Skeletal muscle satellite cell (primary cell): Measurements from ENCODE around the gene NLN.
A peak's percentile ranks its signal among the peaks of the same experiment; 100 is the strongest.
"Not testable (repeated sequence)": the region's sequence is repeated elsewhere in the genome, so short reads cannot be mapped to it uniquely, and the experiment has no call there.

ENCODE experiments used
- H3K27me3 ChIP-seq: 2 replicates; pipeline ENCODE4 v1.7.0; 2013; ENCODE audit warnings: low read length; ENCODE audit not compliant: control insufficient read depth, insufficient read depth
- H3K36me3 ChIP-seq: 2 replicates; pipeline ENCODE4 v1.7.0; 2013; ENCODE audit warnings: mild to moderate bottlenecking, control low read depth, low read length; ENCODE audit not compliant: insufficient read depth
- H3K4me1 ChIP-seq: 2 replicates; pipeline ENCODE4 v1.7.0; 2013; ENCODE audit warnings: low read length; ENCODE audit not compliant: control insufficient read depth, insufficient read depth
- H3K4me2 ChIP-seq: 2 replicates; pipeline ENCODE4 v1.7.0; 2013; ENCODE audit warnings: mild to moderate bottlenecking, low read length
- H3K4me3 ChIP-seq: 2 replicates; pipeline ENCODE4 v1.7.0; 2013; ENCODE audit warnings: low read length
- H3K9ac ChIP-seq: 2 replicates; pipeline ENCODE4 v1.7.0; 2013; ENCODE audit warnings: mild to moderate bottlenecking, low read depth, low read length, moderate library complexity
- H3K9me3 ChIP-seq: replicated peaks from 2 replicates; pipeline ENCODE4 v1.7.0; 2013; ENCODE audit warnings: mild to moderate bottlenecking, control low read depth, low read length

The NLN gene

GRCh38 chr5:65837139-65837538, 115.1 kb downstream of the NLN start:
- Histone ChIP-seq H3K4me3 (no peak overlapping the region), H3K4me2 (no peak overlapping the region), H3K36me3 (no peaks in the 10 kb centered on the region), H3K27me3 (no peaks in the 10 kb centered on the region), H3K4me1 (peaks cover 9% of the 10 kb centered on the region), H3K9ac (no peak overlapping the region), H3K9me3 (no peaks in the 10 kb centered on the region)

- not testable (repeated sequence) for H3K36me3 ChIP-seq, H3K9me3 ChIP-seq, H3K4me1 ChIP-seq, H3K27me3 ChIP-seq, H3K4me3 ChIP-seq, H3K9ac ChIP-seq, H3K4me2 ChIP-seq
These were observed 117.2 kb downstream of the NLN start for GRCh38 chr5:65839170-65839569.

- no peaks in the 10 kb centered on the region for H3K9me3 ChIP-seq
- no peaks in the 10 kb centered on the region for H3K27me3 ChIP-seq
- no peaks in the 10 kb centered on the region for H3K36me3 ChIP-seq
- H3K4me2 ChIP-seq = no peak overlapping the region
- peaks cover 9% of the 10 kb centered on the region for H3K4me1 ChIP-seq
- H3K9ac ChIP-seq = no peak overlapping the region
- no peak overlapping the region for H3K4me3 ChIP-seq
These were observed 118.1 kb downstream of the NLN start for GRCh38 chr5:65840071-65840470.

- H3K36me3 ChIP-seq = not testable (repeated sequence)
These were observed 122.8 kb downstream of the NLN start for GRCh38 chr5:65844763-65845162.

GRCh38 chr5:65846101-65846500, 124.1 kb downstream of the NLN start:
- Histone ChIP-seq H3K4me1 (no peaks in the 10 kb centered on the region), H3K4me3 (no peak overlapping the region), H3K9ac (no peak overlapping the region), H3K9me3 (no peaks in the 10 kb centered on the region), H3K4me2 (no peak overlapping the region), H3K27me3 (no peaks in the 10 kb centered on the region), H3K36me3 (no peaks in the 10 kb centered on the region)

More at GRCh38 chr5:65844763-65845162, 122.8 kb downstream of the NLN start:
- H3K9me3 ChIP-seq, H3K27me3 ChIP-seq, H3K4me1 ChIP-seq, H3K4me2 ChIP-seq, H3K9ac ChIP-seq, H3K4me3 ChIP-seq: not testable (repeated sequence)

- not testable (repeated sequence) for H3K36me3 ChIP-seq, H3K4me3 ChIP-seq, H3K27me3 ChIP-seq, H3K4me1 ChIP-seq, H3K4me2 ChIP-seq, H3K9me3 ChIP-seq, H3K9ac ChIP-seq
These were observed 125.0 kb downstream of the NLN start for GRCh38 chr5:65847019-65847418.

- not testable (repeated sequence) for H3K4me1 ChIP-seq, H3K9ac ChIP-seq, H3K9me3 ChIP-seq, H3K27me3 ChIP-seq, H3K4me3 ChIP-seq, H3K36me3 ChIP-seq, H3K4me2 ChIP-seq
These were observed 127.9 kb downstream of the NLN start for GRCh38 chr5:65849918-65850317.

GRCh38 chr5:65854925-65855324, 132.9 kb downstream of the NLN start:
- H3K4me3 ChIP-seq = no peak overlapping the region
- no peak overlapping the region for H3K9ac ChIP-seq
- H3K4me2 ChIP-seq = no peak overlapping the region
- H3K27me3 ChIP-seq = no peaks in the 10 kb centered on the region
- H3K9me3 ChIP-seq = no peaks in the 10 kb centered on the region
- H3K4me1 ChIP-seq = peaks cover 20% of the 10 kb centered on the region
- H3K36me3 ChIP-seq = no peaks in the 10 kb centered on the region

GRCh38 chr5:65855766-65856315, 133.8 kb downstream of the NLN start:
- Histone ChIP-seq H3K27me3 (no peaks in the 10 kb centered on the region), H3K4me3 (no peak overlapping the region), H3K9ac (no peak overlapping the region), H3K36me3 (no peaks in the 10 kb centered on the region), H3K4me2 (no peak overlapping the region), H3K9me3 (no peaks in the 10 kb centered on the region), H3K4me1 (peaks cover 30% of the 10 kb centered on the region)

GRCh38 chr5:65856520-65856919, 134.5 kb downstream of the NLN start:
- H3K4me1 ChIP-seq = peaks cover 36% of the 10 kb centered on the region
- no peaks in the 10 kb centered on the region for H3K27me3 ChIP-seq
- H3K9me3 ChIP-seq = no peaks in the 10 kb centered on the region
- H3K36me3 ChIP-seq = no peaks in the 10 kb centered on the region
- no peak overlapping the region for H3K4me2 ChIP-seq
- H3K9ac ChIP-seq = no peak overlapping the region
- H3K4me3 ChIP-seq = no peak overlapping the region

- H3K9me3 ChIP-seq = no peaks in the 10 kb centered on the region
- H3K27me3 ChIP-seq = no peaks in the 10 kb centered on the region
- H3K9ac ChIP-seq = no peak overlapping the region
- no peak overlapping the region for H3K4me3 ChIP-seq
- peaks cover 48% of the 10 kb centered on the region for H3K4me1 ChIP-seq
- H3K36me3 ChIP-seq = no peaks in the 10 kb centered on the region
- H3K4me2 ChIP-seq = no peak overlapping the region
These were observed 136.3 kb downstream of the NLN start for GRCh38 chr5:65858316-65858715.

GRCh38 chr5:65861830-65862241, 139.8 kb downstream of the NLN start:
- Histone ChIP-seq H3K4me1 (peaks cover 40% of the 10 kb centered on the region), H3K4me3 (no peak overlapping the region), H3K4me2 (no peak overlapping the region), H3K27me3 (no peaks in the 10 kb centered on the region), H3K36me3 (no peaks in the 10 kb centered on the region), H3K9me3 (no peaks in the 10 kb centered on the region), H3K9ac (peak overlapping the region; percentile 78)
